K562 (cell line): ENCODE data around the gene PTH1R. TPM values are rescaled to one million over a fixed set of nuclear protein-coding genes. Genes with fewer than 3 reads are reported as not detected.

Experiments used
- ATAC-seq: fragments of 200-7000 bp; cut with Tn5 transposase; 3 replicates; pipeline ENCODE4 v1.9.1; 2020; ENCODE audit warnings: moderate library complexity
- BruUV-seq: library from RNA; stranded (reverse); fragments of 400-500 nt; replicated peaks from 2 replicates; lab custom pipeline; 2021; lab: Mats Ljungman, UMichigan
- CTCF ChIA-PET: fragments of 300-600 bp; formaldehyde crosslinking; extraction: SDS; loops from one replicate; lab custom pipeline; 2021; ENCODE audit warnings: low intra/inter-chr PET ratio; lab: Yijun Ruan, JAX
- POLR2A ChIA-PET: fragments of 300-600, 350-650 bp; sonication (Branson Sonifier 250); formaldehyde crosslinking; extraction: SDS; loops from one replicate; lab custom pipeline; 2021; ENCODE audit warnings: antibody characterized with exemption, inconsistent platforms; lab: Yijun Ruan, JAX
- DNase-seq, 4 experiments: peaks; one replicate each; pipeline versions ENCODE4 v3.0.0 to v3.0.0-alpha.2; 2011 to 2018; ENCODE audit warnings: low spot score in 3 of 4, mixed read lengths in 3 of 4; ENCODE audit errors: extremely low read depth in 1 of 4
- FAIRE-seq: peaks from 2 replicates; lab custom pipeline; 2011; peaks lifted over from hg19 to GRCh38; lab: Jason Lieb, UNC
- H2AFZ ChIP-seq: 2 replicates; pipeline ENCODE4 v1.6.0; 2011; ENCODE audit warnings: low read depth, low read length, control low read depth, inconsistent platforms
- H3K27ac ChIP-seq: fragments of 200-600 bp; 3 replicates; pipeline ENCODE4 v1.8.0; 2011; ENCODE audit warnings: low read depth, mild to moderate bottlenecking, control low read depth, inconsistent platforms, low read length, moderate library complexity, mixed read lengths; ENCODE audit errors: extremely low read depth
- H3K27me3 ChIP-seq, 2 experiments: fragments of 300-600 bp in 1 of 2; 2 replicates in 1 of 2; 3 replicates in 1 of 2; pipeline versions ENCODE4 v1.6.0 to v1.8.0; 2011; ENCODE audit warnings: inconsistent platforms in 2 of 2, low read length in 2 of 2, mild to moderate bottlenecking in 1 of 2, mixed read lengths in 1 of 2, moderate library complexity in 1 of 2; ENCODE audit not compliant: control insufficient read depth in 2 of 2, insufficient read depth in 2 of 2
- H3K36me3 ChIP-seq: fragments of 300-600 bp; 3 replicates; pipeline ENCODE4 v1.8.0; 2011; ENCODE audit warnings: mild to moderate bottlenecking, low read length, inconsistent platforms; ENCODE audit not compliant: control insufficient read depth, insufficient read depth
- H3K4me1 ChIP-seq, 2 experiments: fragments of 200-600 bp in 1 of 2; replicated peaks in 1 of 2; 2 replicates in 1 of 2; 3 replicates in 1 of 2; pipeline versions ENCODE4 v1.5.1 to v1.8.0; 2011; ENCODE audit warnings: inconsistent platforms in 2 of 2, low read length in 2 of 2, mild to moderate bottlenecking in 1 of 2, mixed read lengths in 1 of 2, moderate library complexity in 1 of 2; ENCODE audit not compliant: control insufficient read depth in 2 of 2, insufficient read depth in 2 of 2
- H3K4me2 ChIP-seq: 2 replicates; pipeline ENCODE4 v1.6.1; 2011; ENCODE audit warnings: low read length, control low read depth, inconsistent platforms, mixed read lengths; ENCODE audit not compliant: insufficient read depth
- H3K4me3 ChIP-seq: fragments of 200-600 bp; sonication (generic), shearing (Covaris generic); 2 replicates; pipeline ENCODE4 v1.5.1; 2016; ENCODE audit warnings: control low read depth, inconsistent platforms
- H3K79me2 ChIP-seq: fragments of 200-600 bp; 3 replicates; pipeline ENCODE4 v1.8.0; 2011; ENCODE audit warnings: low read length, inconsistent platforms; ENCODE audit not compliant: control insufficient read depth, insufficient read depth
- H3K9ac ChIP-seq, 2 experiments: 2 replicates each; pipeline versions ENCODE4 v1.6.0 to v1.6.1; 2011; ENCODE audit warnings: low read depth in 2 of 2, low read length in 2 of 2, control low read depth in 1 of 2, inconsistent platforms in 1 of 2, mild to moderate bottlenecking in 1 of 2, mixed read lengths in 1 of 2; ENCODE audit not compliant: insufficient read depth in 1 of 2
- H3K9me1 ChIP-seq: one replicate; pipeline ENCODE4 v1.6.0; 2011; ENCODE audit warnings: inconsistent platforms, mild to moderate bottlenecking, low read length, moderate library complexity; ENCODE audit not compliant: control insufficient read depth, insufficient read depth
- H3K9me3 ChIP-seq: replicated peaks from 2 replicates; pipeline ENCODE4 v1.5.1; 2011; ENCODE audit warnings: low read depth, low read length, inconsistent platforms; ENCODE audit not compliant: control insufficient read depth, insufficient read depth
- H4K20me1 ChIP-seq: replicated peaks from 2 replicates; pipeline ENCODE4 v1.6.1; 2011; ENCODE audit warnings: low read length, inconsistent platforms, mixed read lengths; ENCODE audit not compliant: control insufficient read depth, insufficient read depth
- ARID1B ChIP-seq: fragments of 450-650 bp; IDR thresholded peaks from 2 replicates; pipeline ENCODE4 v1.6.1; 2016; ENCODE audit warnings: antibody characterized with exemption, mild to moderate bottlenecking, inconsistent platforms
- HMGN3 ChIP-seq: IDR thresholded peaks from 2 replicates; pipeline ENCODE4 v1.6.1; 2011; ENCODE audit warnings: borderline replicate concordance, low read depth, mild to moderate bottlenecking, mixed read lengths, low read length; ENCODE audit not compliant: insufficient read length; ENCODE audit errors: extremely low read depth
- ILF3 ChIP-seq: fragments of 450-650 bp; IDR thresholded peaks from 2 replicates; pipeline ENCODE4 v1.6.1; 2018; ENCODE audit warnings: antibody characterized with exemption, mild to moderate bottlenecking, moderate library complexity, borderline replicate concordance
- NR2C1 ChIP-seq, 2 experiments: fragments of 450-650 bp; IDR thresholded peaks; 2 replicates each; pipeline ENCODE4 v1.6.1; 2017; ENCODE audit warnings: mild to moderate bottlenecking in 2 of 2, antibody characterized with exemption in 1 of 2, inconsistent platforms in 1 of 2, missing compliant biosample characterization in 1 of 2, missing genetic modification characterization in 1 of 2
- PCBP1 ChIP-seq: fragments of 200-400 bp; formaldehyde crosslinking; IDR thresholded peaks from 2 replicates; pipeline ENCODE4 v1.6.1; 2018; ENCODE audit warnings: mild to moderate bottlenecking, low read depth, low read length; ENCODE audit not compliant: poor library complexity, severe bottlenecking
- XRCC5 ChIP-seq: fragments of 200-400 bp; formaldehyde crosslinking; IDR thresholded peaks from 2 replicates; pipeline ENCODE4 v1.6.1; 2017; ENCODE audit warnings: low read depth, mild to moderate bottlenecking, low read length
- ZNF57 ChIP-seq: fragments of 450-650 bp; formaldehyde crosslinking; IDR thresholded peaks from 2 replicates; pipeline ENCODE4 v1.4.0; 2020; ENCODE audit warnings: mild to moderate bottlenecking, moderate library complexity
- WGBS: fragments of 100-300 bp; shearing (Covaris generic); methylation state at CpG from one replicate; pipeline ENCODE4 v1.1.6; 2016; ENCODE audit warnings: low coverage, mixed read lengths; ENCODE audit not compliant: insufficient coverage; ENCODE audit errors: missing lambda C conversion rate; 5-methylcytosine and 5-hydroxymethylcytosine counted together
- in situ Hi-C: fragments of 300-500 bp; cut with MboI; formaldehyde crosslinking; loops from 4 replicates; pipeline ENCODE4 v1.15.0; 2018; ENCODE audit warnings: inconsistent platforms, mixed read lengths
- intact Hi-C: fragments of 100-400 bp; cut with micrococcal nuclease; formaldehyde crosslinking; loops from 2 replicates; pipeline ENCODE4 v1.14.2; 2022
- polyA plus RNA-seq, 8 experiments: library from polyadenylated mRNA; depleted of rRNA in 4 of 8; stranded (reverse) in 5 of 8; unstranded in 3 of 8; fragments of >200 nt; fragmentation: Nextera tagmentation in 2 of 8; fragmentation: Illumina TruSeq in 1 of 8; extraction: Ambion mirVana in 2 of 8; extraction: Trizol in 1 of 8; gene quantifications; 2 replicates each; pipeline versions ENCODE4 v1.2.1 to v1.2.3, GENCODE V29; 2011 to 2014; ENCODE audit warnings: inconsistent platforms in 1 of 8, missing spikeins in 1 of 8
- total RNA-seq, 7 experiments: library from RNA; depleted of rRNA in 6 of 7; stranded (reverse); fragments of >200 nt in 6 of 7; fragmentation: Illumina TruSeq in 2 of 7; extraction: Trizol in 2 of 7; gene quantifications; 2 replicates each; pipeline versions ENCODE4 v1.2.1 to v1.2.3, GENCODE V29; 2011 to 2021; ENCODE audit warnings: low replicate concordance in 1 of 7
- TF ChIP-seq, protein P1 (sequence below): conservative IDR thresholded peaks from 2 replicates; pipeline ENCODE4 v1.6.1; 2011; ENCODE audit warnings: low read depth, mild to moderate bottlenecking, low read length; ENCODE audit not compliant: control insufficient read depth

PTH1R gene
- total and polyA plus RNA-seq, 9 of the 15 experiments (the other 6 are each of a cell fraction or from before 2014, with no cell fraction given) = not detected

DNA sequence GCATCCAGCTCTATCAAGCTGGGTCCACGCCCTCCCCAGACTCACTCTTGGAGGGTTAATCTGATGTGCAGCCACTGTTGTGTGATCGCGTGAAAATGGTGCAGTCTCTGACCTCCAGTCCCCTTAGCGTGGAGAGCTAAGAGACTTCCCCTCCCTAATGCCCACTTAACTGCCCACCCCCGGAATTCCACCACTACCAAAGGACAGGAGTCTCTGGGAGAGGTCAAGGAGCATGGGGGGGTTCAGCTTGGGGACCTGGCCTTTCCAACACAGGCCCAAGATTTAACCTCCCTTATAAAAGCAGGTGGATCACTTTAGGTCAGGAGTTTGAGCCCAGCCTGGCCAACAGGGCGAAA lies 50.2 kb downstream of the PTH1R start:
- H3K4me1 ChIP-seq = peaks cover 9 to 10% of the 10 kb centered on the region in 2 experiments
- no peaks in the 10 kb centered on the region for H3K9me3 ChIP-seq
- no peak overlapping the region for H2AFZ ChIP-seq
- H3K79me2 ChIP-seq = peaks cover 55% of the 10 kb centered on the region
- in situ Hi-C loops = no loop called here
- no peak for DNase-seq
- CTCF ChIA-PET = no interaction called here
- no TSS peak for BruUV-seq
- intact Hi-C loops = no loop called here
- no peak for FAIRE-seq
- no peaks in the 10 kb centered on the region for H3K27me3 ChIP-seq
- TF ChIP-seq PCBP1 = no peak
- TF ChIP-seq, protein P1, sequence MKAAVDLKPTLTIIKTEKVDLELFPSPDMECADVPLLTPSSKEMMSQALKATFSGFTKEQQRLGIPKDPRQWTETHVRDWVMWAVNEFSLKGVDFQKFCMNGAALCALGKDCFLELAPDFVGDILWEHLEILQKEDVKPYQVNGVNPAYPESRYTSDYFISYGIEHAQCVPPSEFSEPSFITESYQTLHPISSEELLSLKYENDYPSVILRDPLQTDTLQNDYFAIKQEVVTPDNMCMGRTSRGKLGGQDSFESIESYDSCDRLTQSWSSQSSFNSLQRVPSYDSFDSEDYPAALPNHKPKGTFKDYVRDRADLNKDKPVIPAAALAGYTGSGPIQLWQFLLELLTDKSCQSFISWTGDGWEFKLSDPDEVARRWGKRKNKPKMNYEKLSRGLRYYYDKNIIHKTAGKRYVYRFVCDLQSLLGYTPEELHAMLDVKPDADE = no peak
- TF ChIP-seq ILF3 = no peak
- TF ChIP-seq NR2C1 (IDR thresholded peaks at IDR 0.05) = no peak
- no peak for TF ChIP-seq NR2C1 (tag; IDR thresholded peaks at IDR 0.05)
- no peak for TF ChIP-seq ARID1B
- TF ChIP-seq ZNF57 (CRISPR knock-in tag) = no peak
- TF ChIP-seq HMGN3 = no peak
- TF ChIP-seq XRCC5 = no peak
- peaks cover 86% of the 10 kb centered on the region for H3K36me3 ChIP-seq
- WGBS = 94% methylated on average over 6 of the region's 6 CpGs
- ATAC-seq = no peak
- H3K9ac ChIP-seq = no peak overlapping the region
- peaks cover 11% of the 10 kb centered on the region; the same call in 1 of the 2 replicates for H4K20me1 ChIP-seq
- H3K4me2 ChIP-seq = no peak overlapping the region
- POLR2A ChIA-PET = interaction anchor here (0.7 kb wide), 1 partner anchor 66 kb away, joined by 3 read pairs; no protein-coding TSS in a partner anchor
- no peak overlapping the region for H3K4me3 ChIP-seq
- no peaks in the 10 kb centered on the region for H3K9me1 ChIP-seq
- H3K27ac ChIP-seq = no peak overlapping the region
